Smooth muscle cell (in vitro differentiated cells): ENCODE data around the gene SLC28A1. TPM values are rescaled to one million over a fixed set of nuclear protein-coding genes. Genes with fewer than 3 reads are reported as not detected.

ENCODE experiments used
- DNase-seq: peaks from one replicate; lab custom pipeline; 2025; ENCODE audit not compliant: unreplicated experiment; lab: John Stamatoyannopoulos, UW
- H2AFZ ChIP-seq: fragments of 200-600 bp; sonication (generic); 2 replicates; pipeline ENCODE4 v1.6.0; 2016; ENCODE audit warnings: antibody characterized with exemption, low read depth, mild to moderate bottlenecking
- H3F3A ChIP-seq: fragments of 200-600 bp; sonication (generic); 2 replicates; pipeline ENCODE4 v1.6.0; 2017; ENCODE audit warnings: antibody characterized with exemption, low read depth
- H3K27ac ChIP-seq: fragments of 200-600 bp; sonication (generic); 2 replicates; pipeline ENCODE4 v1.5.1; 2016; ENCODE audit warnings: low read depth, mild to moderate bottlenecking
- H3K27me3 ChIP-seq: fragments of 200-600 bp; sonication (generic); 2 replicates; pipeline ENCODE4 v1.6.1; 2016; ENCODE audit warnings: low read depth, mild to moderate bottlenecking
- H3K36me3 ChIP-seq: fragments of 200-600 bp; sonication (generic); 2 replicates; pipeline ENCODE4 v1.5.1; 2016; ENCODE audit warnings: low read depth
- H3K4me1 ChIP-seq: fragments of 200-600 bp; sonication (generic); 2 replicates; pipeline ENCODE4 v1.5.1; 2016; ENCODE audit warnings: low read depth
- H3K4me2 ChIP-seq: fragments of 200-600 bp; sonication (generic); 2 replicates; pipeline ENCODE4 v1.6.0; 2016; ENCODE audit warnings: mild to moderate bottlenecking
- H3K4me3 ChIP-seq: fragments of 200-600 bp; sonication (generic); 2 replicates; pipeline ENCODE4 v1.5.1; 2016; ENCODE audit warnings: mild to moderate bottlenecking
- H3K79me2 ChIP-seq: fragments of 200-600 bp; sonication (generic); 2 replicates; pipeline ENCODE4 v1.6.0; 2016; ENCODE audit warnings: low read depth, mild to moderate bottlenecking
- H3K9ac ChIP-seq: fragments of 200-600 bp; sonication (generic); 2 replicates; pipeline ENCODE4 v1.6.0; 2016; ENCODE audit warnings: low read depth
- H3K9me3 ChIP-seq: fragments of 200-600 bp; sonication (generic); replicated peaks from 2 replicates; pipeline ENCODE4 v1.5.1; 2016; ENCODE audit warnings: low read depth
- H4K20me1 ChIP-seq: fragments of 200-600 bp; sonication (generic); 2 replicates; pipeline ENCODE4 v1.6.0; 2016; ENCODE audit warnings: low read depth
- WGBS: methylation state at CpG from one replicate; pipeline ENCODE4 v1.1.7; 2016; ENCODE audit warnings: low lambda C conversion rate; 5-methylcytosine and 5-hydroxymethylcytosine counted together
- polyA plus RNA-seq: library from polyadenylated mRNA; unstranded; fragments of >200 nt; fragmentation: Nextera tagmentation; extraction: Ambion mirVana; gene quantifications from 2 replicates; pipeline ENCODE4 v1.2.1, GENCODE V29; 2016
- total RNA-seq: library from RNA; depleted of rRNA; stranded (reverse); fragments of >200 nt; gene quantifications from 2 replicates; pipeline ENCODE4 v1.2.3, GENCODE V29; 2014
- TF ChIP-seq, protein P1 (sequence below): fragments of 200-600 bp; sonication (generic); IDR thresholded peaks from 2 replicates; pipeline ENCODE4 v1.5.1; 2017; ENCODE audit warnings: borderline replicate concordance, mild to moderate bottlenecking, antibody characterized with exemption; ENCODE audit not compliant: insufficient read depth, poor library complexity, severe bottlenecking

The SLC28A1 gene
- total and polyA plus RNA-seq, 2 experiments from 2014 or later = 0.09 TPM; not detected in 1

DNA sequence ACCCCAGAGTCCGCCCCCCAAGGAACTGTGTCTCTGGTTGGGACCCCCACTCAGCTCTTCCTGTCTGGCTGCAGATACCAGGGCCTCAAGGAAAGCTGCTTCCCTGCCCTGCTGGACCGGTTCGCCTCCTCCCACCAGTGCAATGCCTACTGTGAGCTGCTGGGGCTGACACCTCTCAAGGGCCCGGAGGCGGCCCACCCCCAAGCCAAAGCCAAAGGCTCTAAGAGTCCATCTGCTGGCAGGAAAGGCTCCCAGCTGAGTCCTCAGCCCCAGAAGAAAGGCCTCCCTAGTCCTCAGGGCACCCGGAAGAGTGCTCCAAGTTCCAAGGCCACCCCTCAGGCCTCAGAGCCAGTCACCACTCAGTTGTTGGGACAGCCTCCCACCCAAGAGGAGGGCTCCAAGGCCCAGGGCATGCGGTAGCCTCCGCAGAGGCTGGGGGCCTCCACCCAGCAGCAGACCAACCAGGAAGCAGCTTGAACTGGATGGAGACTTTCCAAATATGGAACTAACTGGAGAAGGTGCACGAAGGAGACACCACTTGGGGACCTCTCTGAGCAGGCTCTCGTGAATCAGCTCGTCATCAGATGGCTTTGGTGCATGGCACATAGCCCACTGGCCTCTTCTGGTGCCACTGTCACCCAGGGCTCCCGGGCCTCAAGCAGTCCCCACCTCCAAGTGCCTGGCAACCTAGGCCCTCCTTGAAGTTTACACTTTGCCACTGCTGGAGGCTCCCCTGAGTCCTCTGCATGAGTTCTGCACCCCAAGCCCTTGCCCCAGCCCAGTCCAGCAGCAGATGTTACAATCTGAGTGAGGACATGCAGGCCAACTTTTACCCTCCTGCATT lies 16.2 kb upstream of the SLC28A1 start:
- Histone ChIP-seq H3K9me3 (no peaks in the 10 kb centered on the region), H4K20me1 (no peaks in the 10 kb centered on the region), H2AFZ (no peak overlapping the region), H3K27ac (no peak overlapping the region), H3K4me2 (no peak overlapping the region), H3K36me3 (no peaks in the 10 kb centered on the region), H3K27me3 (no peaks in the 10 kb centered on the region), H3K4me1 (no peaks in the 10 kb centered on the region), H3F3A (no peaks in the 10 kb centered on the region), H3K4me3 (no peak overlapping the region), H3K79me2 (no peaks in the 10 kb centered on the region), H3K9ac (no peak overlapping the region)
- WGBS = 87% methylated on average over 12 of the region's 12 CpGs
- TF ChIP-seq, protein P1, sequence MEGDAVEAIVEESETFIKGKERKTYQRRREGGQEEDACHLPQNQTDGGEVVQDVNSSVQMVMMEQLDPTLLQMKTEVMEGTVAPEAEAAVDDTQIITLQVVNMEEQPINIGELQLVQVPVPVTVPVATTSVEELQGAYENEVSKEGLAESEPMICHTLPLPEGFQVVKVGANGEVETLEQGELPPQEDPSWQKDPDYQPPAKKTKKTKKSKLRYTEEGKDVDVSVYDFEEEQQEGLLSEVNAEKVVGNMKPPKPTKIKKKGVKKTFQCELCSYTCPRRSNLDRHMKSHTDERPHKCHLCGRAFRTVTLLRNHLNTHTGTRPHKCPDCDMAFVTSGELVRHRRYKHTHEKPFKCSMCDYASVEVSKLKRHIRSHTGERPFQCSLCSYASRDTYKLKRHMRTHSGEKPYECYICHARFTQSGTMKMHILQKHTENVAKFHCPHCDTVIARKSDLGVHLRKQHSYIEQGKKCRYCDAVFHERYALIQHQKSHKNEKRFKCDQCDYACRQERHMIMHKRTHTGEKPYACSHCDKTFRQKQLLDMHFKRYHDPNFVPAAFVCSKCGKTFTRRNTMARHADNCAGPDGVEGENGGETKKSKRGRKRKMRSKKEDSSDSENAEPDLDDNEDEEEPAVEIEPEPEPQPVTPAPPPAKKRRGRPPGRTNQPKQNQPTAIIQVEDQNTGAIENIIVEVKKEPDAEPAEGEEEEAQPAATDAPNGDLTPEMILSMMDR = no peak
- no peak for DNase-seq

GRCh38 chr15:84869510-84869909 lies 15.0 kb upstream of the SLC28A1 start:
- no peaks in the 10 kb centered on the region for H3K27me3 ChIP-seq
- H2AFZ ChIP-seq = no peak overlapping the region
- no peak for DNase-seq
- H3K9ac ChIP-seq = no peak overlapping the region
- no peak overlapping the region for H3K27ac ChIP-seq
- H4K20me1 ChIP-seq = no peaks in the 10 kb centered on the region
- no peaks in the 10 kb centered on the region for H3F3A ChIP-seq
- H3K4me1 ChIP-seq = no peaks in the 10 kb centered on the region
- H3K36me3 ChIP-seq = no peaks in the 10 kb centered on the region
- TF ChIP-seq, protein P1 = no peak
- H3K4me3 ChIP-seq = no peak overlapping the region
- no peaks in the 10 kb centered on the region for H3K79me2 ChIP-seq
- 96% methylated on average over 3 of the region's 3 CpGs for WGBS
- H3K9me3 ChIP-seq = no peaks in the 10 kb centered on the region
- no peak overlapping the region for H3K4me2 ChIP-seq

- Histone ChIP-seq H3K9ac (no peak overlapping the region), H3K4me3 (no peak overlapping the region), H3K79me2 (no peaks in the 10 kb centered on the region), H2AFZ (no peak overlapping the region), H3K27me3 (no peaks in the 10 kb centered on the region), H3K36me3 (no peaks in the 10 kb centered on the region), H3K9me3 (no peaks in the 10 kb centered on the region), H3K4me2 (no peak overlapping the region), H3F3A (no peaks in the 10 kb centered on the region), H4K20me1 (no peaks in the 10 kb centered on the region), H3K4me1 (no peaks in the 10 kb centered on the region), H3K27ac (no peak overlapping the region)
- TF ChIP-seq, protein P1 = no peak
- no peak for DNase-seq
- WGBS = 94% methylated on average over 9 of the region's 9 CpGs
These were observed 13.0 kb upstream of the SLC28A1 start for GRCh38 chr15:84871428-84871985.
